Fibroblast of lung (primary cell): ENCODE results near the gene STARD9. TPM values are rescaled to one million over a fixed set of nuclear protein-coding genes. Genes with fewer than 3 reads are reported as not detected.

Experiments
- DNase-seq, 2 donors: peaks; one replicate each; pipeline versions ENCODE4 v3.0.0 to v3.0.0-alpha.2; 2010; ENCODE audit warnings: low read depth in 2 of 2
- H2AFZ ChIP-seq: 2 replicates; pipeline ENCODE4 v1.5.1; 2012; ENCODE audit warnings: low read length, control low read depth, inconsistent platforms
- H3K27ac ChIP-seq: 2 replicates; pipeline ENCODE4 v1.5.1; 2011; ENCODE audit warnings: low read length, control low read depth; ENCODE audit not compliant: insufficient read depth
- H3K27me3 ChIP-seq: 2 replicates; pipeline ENCODE4 v1.5.1; 2011; ENCODE audit warnings: mild to moderate bottlenecking, low read length; ENCODE audit not compliant: control insufficient read depth, insufficient read depth
- H3K36me3 ChIP-seq: 2 replicates; pipeline ENCODE4 v1.5.1; 2011; ENCODE audit warnings: low read length; ENCODE audit not compliant: control insufficient read depth, insufficient read depth
- H3K4me1 ChIP-seq: 2 replicates; pipeline ENCODE4 v1.5.1; 2011; ENCODE audit warnings: low read length; ENCODE audit not compliant: control insufficient read depth, insufficient read depth; ENCODE audit errors: extremely low read depth
- H3K4me2 ChIP-seq: 2 replicates; pipeline ENCODE4 v1.5.1; 2011; ENCODE audit warnings: low read length, control low read depth; ENCODE audit not compliant: insufficient read depth; ENCODE audit errors: extremely low read depth
- H3K4me3 ChIP-seq, 4 experiments: fragments of 200-600 bp in 1 of 4; sonication (generic) in 1 of 4; replicated peaks in 1 of 4; 2 replicates each; pipeline ENCODE4 v1.5.1; 2011 to 2016; ENCODE audit warnings: low read length in 4 of 4, low read depth in 3 of 4, mild to moderate bottlenecking in 3 of 4, control low read depth in 2 of 4, inconsistent platforms in 1 of 4, mixed read lengths in 1 of 4; ENCODE audit not compliant: insufficient read depth in 1 of 4; ENCODE audit errors: control extremely low read depth in 1 of 4
- H3K79me2 ChIP-seq: 2 replicates; pipeline ENCODE4 v1.5.1; 2012; ENCODE audit warnings: mild to moderate bottlenecking, low read length, inconsistent platforms; ENCODE audit not compliant: control insufficient read depth, insufficient read depth
- H3K9ac ChIP-seq: 2 replicates; pipeline ENCODE4 v1.5.1; 2011; ENCODE audit warnings: mild to moderate bottlenecking, low read length, control low read depth; ENCODE audit not compliant: insufficient read depth
- H3K9me3 ChIP-seq: 2 replicates; pipeline ENCODE4 v1.5.1; 2012; ENCODE audit warnings: low read depth, low read length; ENCODE audit not compliant: control insufficient read depth, insufficient read depth
- H4K20me1 ChIP-seq: 2 replicates; pipeline ENCODE4 v1.5.1; 2011; ENCODE audit warnings: low read length; ENCODE audit not compliant: control insufficient read depth, insufficient read depth; ENCODE audit errors: extremely low read depth
- EZH2 ChIP-seq: IDR thresholded peaks from 2 replicates; pipeline ENCODE4 v1.5.1; 2012; ENCODE audit warnings: low read length, control low read depth, mild to moderate bottlenecking; ENCODE audit errors: missing control alignments
- polyA plus RNA-seq, 2 donors: library from polyadenylated mRNA; depleted of rRNA in 1 of 2; stranded (reverse) in 1 of 2; unstranded in 1 of 2; fragments of >200 nt; gene quantifications; 2 replicates each; pipeline ENCODE4 v1.2.1, GENCODE V29; 2011 to 2012; ENCODE audit warnings: missing spikeins in 1 of 2
- total RNA-seq: library from RNA; depleted of rRNA; stranded (reverse); fragments of >200 nt; gene quantifications from 2 replicates; pipeline ENCODE4 v1.2.1, GENCODE V29; 2014
- TF ChIP-seq, protein P1 (sequence below), 2 donors: IDR thresholded peaks in 1 of 2; conservative IDR thresholded peaks in 1 of 2; 1 replicate in 1 of 2; 2 replicates in 1 of 2; pipeline ENCODE4 v1.5.1; 2011 to 2012; ENCODE audit warnings: low read length in 2 of 2, control low read depth in 1 of 2, inconsistent platforms in 1 of 2, low read depth in 1 of 2, mild to moderate bottlenecking in 1 of 2

Gene STARD9
- total and polyA plus RNA-seq, 2 donors (not counting 1 experiment from before 2014, with no cell fraction given), result 2.5 to 8.3 TPM

GRCh38 chr15:42721916-42722315 lies 146.5 kb downstream of the STARD9 start:
- Histone ChIP-seq H3K9ac (no peak overlapping the region), H2AFZ (no peak overlapping the region), H3K4me1 (no peaks in the 10 kb centered on the region), H3K27ac (no peak overlapping the region), H3K4me3 (no peak overlapping the region), H3K4me2 (no peak overlapping the region), H3K9me3 (no peaks in the 10 kb centered on the region), H3K79me2 (no peaks in the 10 kb centered on the region), H4K20me1 (no peaks in the 10 kb centered on the region), H3K36me3 (peaks cover 9% of the 10 kb centered on the region), H3K27me3 (no peaks in the 10 kb centered on the region)
- no peak for DNase-seq
- TF ChIP-seq EZH2, result no peak
- TF ChIP-seq, protein P1, sequence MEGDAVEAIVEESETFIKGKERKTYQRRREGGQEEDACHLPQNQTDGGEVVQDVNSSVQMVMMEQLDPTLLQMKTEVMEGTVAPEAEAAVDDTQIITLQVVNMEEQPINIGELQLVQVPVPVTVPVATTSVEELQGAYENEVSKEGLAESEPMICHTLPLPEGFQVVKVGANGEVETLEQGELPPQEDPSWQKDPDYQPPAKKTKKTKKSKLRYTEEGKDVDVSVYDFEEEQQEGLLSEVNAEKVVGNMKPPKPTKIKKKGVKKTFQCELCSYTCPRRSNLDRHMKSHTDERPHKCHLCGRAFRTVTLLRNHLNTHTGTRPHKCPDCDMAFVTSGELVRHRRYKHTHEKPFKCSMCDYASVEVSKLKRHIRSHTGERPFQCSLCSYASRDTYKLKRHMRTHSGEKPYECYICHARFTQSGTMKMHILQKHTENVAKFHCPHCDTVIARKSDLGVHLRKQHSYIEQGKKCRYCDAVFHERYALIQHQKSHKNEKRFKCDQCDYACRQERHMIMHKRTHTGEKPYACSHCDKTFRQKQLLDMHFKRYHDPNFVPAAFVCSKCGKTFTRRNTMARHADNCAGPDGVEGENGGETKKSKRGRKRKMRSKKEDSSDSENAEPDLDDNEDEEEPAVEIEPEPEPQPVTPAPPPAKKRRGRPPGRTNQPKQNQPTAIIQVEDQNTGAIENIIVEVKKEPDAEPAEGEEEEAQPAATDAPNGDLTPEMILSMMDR (conservative IDR thresholded peaks at IDR 0.05 in 1 of 2, IDR thresholded peaks at IDR 0.05 in 1 of 2; ENCODE audit: low read depth in 1 of 2, low read length in 2 of 2), result no peak

GRCh38 chr15:42723068-42723467 lies 147.7 kb downstream of the STARD9 start:
- TF ChIP-seq, protein P1 (conservative IDR thresholded peaks at IDR 0.05 in 1 of 2, IDR thresholded peaks at IDR 0.05 in 1 of 2; ENCODE audit: low read depth in 1 of 2, low read length in 2 of 2), result no peak
- no peak for TF ChIP-seq EZH2
- Histone ChIP-seq H3K27ac (no peak overlapping the region), H3K27me3 (no peaks in the 10 kb centered on the region), H3K36me3 (peaks cover 13% of the 10 kb centered on the region), H3K4me1 (no peaks in the 10 kb centered on the region), H3K79me2 (no peaks in the 10 kb centered on the region), H2AFZ (no peak overlapping the region), H3K4me3 (no peak overlapping the region), H3K4me2 (no peak overlapping the region), H3K9ac (no peak overlapping the region), H4K20me1 (no peaks in the 10 kb centered on the region), H3K9me3 (no peaks in the 10 kb centered on the region)
- DNase-seq, result peak in 1 of 2 donors; percentile 12

DNA sequence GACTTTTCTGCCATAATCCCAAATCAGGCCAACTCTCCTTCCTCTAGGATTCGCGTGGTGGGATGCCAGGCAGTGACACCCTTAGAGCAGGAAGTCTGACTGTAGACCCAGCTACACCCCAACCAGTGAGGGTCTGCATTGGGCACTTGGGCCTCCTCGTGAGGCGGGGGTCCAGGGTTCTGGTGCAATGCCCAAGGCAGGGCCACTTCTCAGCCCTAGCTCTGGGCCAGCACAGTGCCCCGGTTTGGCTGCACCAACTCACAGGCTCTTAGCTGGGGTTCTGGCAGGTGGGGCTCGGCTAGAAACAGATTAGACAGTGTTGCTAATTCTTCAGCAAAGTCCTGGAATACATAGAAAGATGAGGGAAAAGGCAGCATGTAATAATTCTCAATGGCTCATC lies 148.9 kb downstream of the STARD9 start:
- Histone ChIP-seq H3K9ac (no peak overlapping the region), H2AFZ (no peak overlapping the region), H3K27ac (no peak overlapping the region), H3K4me3 (no peak overlapping the region), H3K79me2 (no peaks in the 10 kb centered on the region), H3K4me1 (no peaks in the 10 kb centered on the region), H3K36me3 (peaks cover 20% of the 10 kb centered on the region), H3K9me3 (no peaks in the 10 kb centered on the region), H3K4me2 (no peak overlapping the region), H3K27me3 (no peaks in the 10 kb centered on the region), H4K20me1 (no peaks in the 10 kb centered on the region)
- DNase-seq, result no peak
- no peak for TF ChIP-seq EZH2
- TF ChIP-seq, protein P1 (conservative IDR thresholded peaks at IDR 0.05 in 1 of 2, IDR thresholded peaks at IDR 0.05 in 1 of 2; ENCODE audit: low read depth in 1 of 2, low read length in 2 of 2), result no peak
